Measurements from ENCODE around the gene CD3E. TPM values are rescaled to one million over a fixed set of nuclear protein-coding genes. Genes with fewer than 3 reads are reported as not detected.

The CD3E gene
- total and polyA plus RNA-seq, 9 donors: 0.13 to 0.64 (median 0.31) TPM

- H3K4me1 ChIP-seq (ENCODE audit: control insufficient read depth, insufficient read depth, low read length): peaks cover 2% of the 10 kb centered on the region
- no peaks in the 10 kb centered on the region for H3K27me3 ChIP-seq (ENCODE audit: control insufficient read depth, insufficient read depth, low read length)
- no peak overlapping the region for H3K27ac ChIP-seq (ENCODE audit: low read length)
- no CpG with 5 or more reads among the region's 3 CpGs for WGBS (ENCODE audit: insufficient coverage)
- H3K4me3 ChIP-seq (ENCODE audit: low read length): no peak overlapping the region
- no peaks in the 10 kb centered on the region for H3K9me3 ChIP-seq (replicated peaks; ENCODE audit: control insufficient read depth, low read depth, low read length)
- DNase-seq: no peak
- peaks cover 33% of the 10 kb centered on the region for H3K36me3 ChIP-seq (ENCODE audit: control insufficient read depth, insufficient read depth, low read length)
Measured at GRCh38 chr11:118364956-118365615, 60.6 kb downstream of the CD3E start.

Other genes with a start within 250 kb of the CD3E start
- gene TMPRSS4, start 227.7 kb upstream of the CD3E start, total RNA-seq: not detected
- gene TMPRSS4, start 227.7 kb upstream of the CD3E start, polyA plus RNA-seq (ENCODE audit: insufficient read depth in 1 of 8, insufficient read length in 8 of 8, low replicate concordance in 1 of 8): 1 to 10 TPM in 2 of 8 donors, under 1 TPM in 6; 0.07 to 5.2 (median 0.25) TPM
- under 0.01 TPM for gene SMIM35, start 217.8 kb upstream of the CD3E start, total RNA-seq
- gene SMIM35, start 217.8 kb upstream of the CD3E start, polyA plus RNA-seq (ENCODE audit: insufficient read depth in 1 of 8, insufficient read length in 8 of 8, low replicate concordance in 1 of 8): under 1 TPM; 0.04 to 0.47 (median 0.11) TPM
- gene SCN4B, start 151.9 kb upstream of the CD3E start, total RNA-seq: 2.4 TPM
- 1 to 10 TPM; 2.8 to 5.1 (median 4.1) TPM for gene SCN4B, start 151.9 kb upstream of the CD3E start, polyA plus RNA-seq (ENCODE audit: insufficient read depth in 1 of 8, insufficient read length in 8 of 8, low replicate concordance in 1 of 8)
- 4.2 TPM for gene SCN2B, start 128.1 kb upstream of the CD3E start, total RNA-seq
- 1 to 10 TPM; 2.1 to 5.4 (median 4.4) TPM for gene SCN2B, start 128.1 kb upstream of the CD3E start, polyA plus RNA-seq (ENCODE audit: insufficient read depth in 1 of 8, insufficient read length in 8 of 8, low replicate concordance in 1 of 8)
- gene JAML, start 79.7 kb upstream of the CD3E start, total RNA-seq: 2.5 TPM
- gene JAML, start 79.7 kb upstream of the CD3E start, polyA plus RNA-seq (ENCODE audit: insufficient read depth in 1 of 8, insufficient read length in 8 of 8, low replicate concordance in 1 of 8): 1 to 10 TPM; 1.2 to 5.3 (median 2.2) TPM
- gene MPZL3, start 52.4 kb upstream of the CD3E start, total RNA-seq: 0.53 TPM
- 1 to 10 TPM in 2 of 8 donors, under 1 TPM in 6; 0.41 to 1.7 (median 0.77) TPM for gene MPZL3, start 52.4 kb upstream of the CD3E start, polyA plus RNA-seq (ENCODE audit: insufficient read depth in 1 of 8, insufficient read length in 8 of 8, low replicate concordance in 1 of 8)
- gene MPZL2, start 40.4 kb upstream of the CD3E start, total RNA-seq: 0.40 TPM
- 1 to 10 TPM in 3 of 8 donors, under 1 TPM in 5; 0.54 to 6.9 (median 0.93) TPM for gene MPZL2, start 40.4 kb upstream of the CD3E start, polyA plus RNA-seq (ENCODE audit: insufficient read depth in 1 of 8, insufficient read length in 8 of 8, low replicate concordance in 1 of 8)
- 0.18 TPM for gene CD3D, start 38.0 kb downstream of the CD3E start, total RNA-seq
- gene CD3D, start 38.0 kb downstream of the CD3E start, polyA plus RNA-seq (ENCODE audit: insufficient read depth in 1 of 8, insufficient read length in 8 of 8, low replicate concordance in 1 of 8): under 1 TPM in 4 of 8 donors, not detected in 4; 0.29 to 0.74 (median 0.41) TPM
- gene CD3G, start 39.6 kb downstream of the CD3E start, total RNA-seq: 0.13 TPM
- under 1 TPM in 7 of 8 donors, not detected in 1; 0.04 to 0.37 (median 0.13) TPM for gene CD3G, start 39.6 kb downstream of the CD3E start, polyA plus RNA-seq (ENCODE audit: insufficient read depth in 1 of 8, insufficient read length in 8 of 8, low replicate concordance in 1 of 8)
- 27.3 TPM for gene UBE4A, start 54.9 kb downstream of the CD3E start, total RNA-seq
- 10 to 100 TPM; 15.5 to 23.6 (median 18.3) TPM for gene UBE4A, start 54.9 kb downstream of the CD3E start, polyA plus RNA-seq (ENCODE audit: insufficient read depth in 1 of 8, insufficient read length in 8 of 8, low replicate concordance in 1 of 8)
- 256 TPM for gene ATP5MG, start 96.9 kb downstream of the CD3E start, total RNA-seq
- gene ATP5MG, start 96.9 kb downstream of the CD3E start, polyA plus RNA-seq (ENCODE audit: insufficient read depth in 1 of 8, insufficient read length in 8 of 8, low replicate concordance in 1 of 8): 100 to 1,000 TPM; 384 to 442 (median 421) TPM
- 27.2 TPM for gene KMT2A, start 131.8 kb downstream of the CD3E start, total RNA-seq
- gene KMT2A, start 131.8 kb downstream of the CD3E start, polyA plus RNA-seq (ENCODE audit: insufficient read depth in 1 of 8, insufficient read length in 8 of 8, low replicate concordance in 1 of 8): 10 to 100 TPM; 20.9 to 32.0 (median 26.3) TPM
- gene TTC36, start 222.7 kb downstream of the CD3E start, total RNA-seq: 1.1 TPM
- gene TTC36, start 222.7 kb downstream of the CD3E start, polyA plus RNA-seq (ENCODE audit: insufficient read depth in 1 of 8, insufficient read length in 8 of 8, low replicate concordance in 1 of 8): 1 to 10 TPM; 1.2 to 3.2 (median 2.3) TPM
- gene TMEM25, start 226.5 kb downstream of the CD3E start, total RNA-seq: 14.2 TPM
- 10 to 100 TPM; 15.3 to 22.0 (median 16.5) TPM for gene TMEM25, start 226.5 kb downstream of the CD3E start, polyA plus RNA-seq (ENCODE audit: insufficient read depth in 1 of 8, insufficient read length in 8 of 8, low replicate concordance in 1 of 8)